Type B pancreatic cell (in vitro differentiated cells): Measurements from ENCODE around the gene SND1. TPM values are rescaled to one million over a fixed set of nuclear protein-coding genes. Genes with fewer than 3 reads are reported as not detected.

Experiments used
- DNase-seq: peaks from one replicate; pipeline ENCODE4 v3.0.0; 2021; ENCODE audit warnings: mixed read lengths; ENCODE audit not compliant: unreplicated experiment; ENCODE audit errors: extremely low spot score
- H3K27ac Mint-ChIP-seq: 2 replicates; pipeline ENCODE4 v1.8.0; 2021; ENCODE audit warnings: mild to moderate bottlenecking, mixed read lengths
- H3K27me3 Mint-ChIP-seq: 2 replicates; pipeline ENCODE4 v1.8.0; 2021; ENCODE audit warnings: mixed read lengths
- H3K36me3 Mint-ChIP-seq: 2 replicates; pipeline ENCODE4 v1.8.0; 2021; ENCODE audit warnings: mixed read lengths
- H3K4me1 Mint-ChIP-seq: one replicate; pipeline ENCODE4 v1.8.0; 2021; ENCODE audit warnings: mixed read lengths; ENCODE audit not compliant: unreplicated experiment
- H3K4me3 Mint-ChIP-seq: 2 replicates; pipeline ENCODE4 v1.8.0; 2021; ENCODE audit warnings: mild to moderate bottlenecking, mixed read lengths
- H3K9me3 Mint-ChIP-seq: 2 replicates; pipeline ENCODE4 v1.8.0; 2021; ENCODE audit warnings: mixed read lengths
- CTCF ChIP-seq: fragments of 200-600 bp; sonication (generic); conservative IDR thresholded peaks from 2 replicates; pipeline ENCODE4 v1.5.0; 2021; ENCODE audit warnings: antibody characterized with exemption, mild to moderate bottlenecking
- total RNA-seq: library from RNA; stranded (reverse); gene quantifications from 2 replicates; pipeline ENCODE4 v1.2.1, GENCODE V29; 2021; ENCODE audit warnings: low replicate concordance

SND1 gene
- total RNA-seq, 1 donor from 2014 or later: 199 TPM

DNA sequence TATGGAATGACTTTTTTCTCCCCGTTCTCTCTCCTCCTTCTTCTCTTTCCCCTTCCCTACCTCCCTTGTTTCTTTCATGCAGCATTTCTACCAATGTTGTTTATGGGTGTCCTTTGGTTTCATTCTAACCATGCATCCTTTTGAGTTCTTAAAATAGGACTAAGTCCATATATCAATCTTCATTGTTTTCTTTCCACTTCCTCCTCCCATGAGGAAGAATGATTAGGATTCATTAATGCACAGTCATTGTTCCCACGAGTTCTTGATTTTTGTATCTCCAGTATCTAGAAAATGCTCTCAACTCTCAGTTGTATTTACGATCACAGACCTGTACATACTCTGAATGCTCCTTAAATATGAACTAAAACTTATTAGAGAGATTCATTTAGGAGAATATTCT, 226.0 kb downstream of the SND1 start:
- H3K9me3 Mint-ChIP-seq: no peaks in the 10 kb centered on the region
- H3K36me3 Mint-ChIP-seq: no peaks in the 10 kb centered on the region
- no peak overlapping the region for H3K4me3 Mint-ChIP-seq
- no peak for TF ChIP-seq CTCF
- DNase-seq: no peak
- H3K27ac Mint-ChIP-seq: no peak overlapping the region
- peaks cover 4% of the 10 kb centered on the region for H3K4me1 Mint-ChIP-seq
- no peaks in the 10 kb centered on the region for H3K27me3 Mint-ChIP-seq

DNA sequence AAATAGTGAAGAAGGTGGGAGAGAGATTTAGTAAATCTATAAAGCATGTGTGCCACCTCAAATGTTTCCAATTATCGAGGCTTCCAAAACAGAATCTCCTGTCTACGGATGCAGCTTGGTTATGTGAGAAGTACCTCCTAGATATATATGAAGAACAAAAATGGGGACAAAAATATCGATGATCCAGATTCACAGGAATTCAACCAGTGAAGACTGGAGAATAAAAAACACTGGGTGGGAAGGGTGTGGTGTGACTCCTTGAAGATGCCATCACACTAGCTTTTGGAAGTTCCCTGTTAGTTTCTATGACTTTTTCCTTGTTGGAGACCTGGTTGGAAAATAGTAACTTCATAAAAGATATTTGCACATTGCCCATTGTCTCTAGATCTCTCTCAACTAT, 226.8 kb downstream of the SND1 start:
- TF ChIP-seq CTCF: no peak
- Mint-ChIP-seq H3K27ac (no peak overlapping the region), H3K27me3 (no peaks in the 10 kb centered on the region), H3K4me3 (no peak overlapping the region), H3K9me3 (no peaks in the 10 kb centered on the region), H3K4me1 (peaks cover 4% of the 10 kb centered on the region), H3K36me3 (no peaks in the 10 kb centered on the region)
- DNase-seq: no peak

- peaks cover 4% of the 10 kb centered on the region for H3K4me1 Mint-ChIP-seq
- no peaks in the 10 kb centered on the region for H3K27me3 Mint-ChIP-seq
- no peak overlapping the region for H3K4me3 Mint-ChIP-seq
- peaks cover under 1% of the 10 kb centered on the region for H3K36me3 Mint-ChIP-seq
- no peaks in the 10 kb centered on the region for H3K9me3 Mint-ChIP-seq
- TF ChIP-seq CTCF: no peak
- no peak overlapping the region for H3K27ac Mint-ChIP-seq
- DNase-seq: no peak
These were observed 227.4 kb downstream of the SND1 start for GRCh38 chr7:127879436-127879835.

DNA sequence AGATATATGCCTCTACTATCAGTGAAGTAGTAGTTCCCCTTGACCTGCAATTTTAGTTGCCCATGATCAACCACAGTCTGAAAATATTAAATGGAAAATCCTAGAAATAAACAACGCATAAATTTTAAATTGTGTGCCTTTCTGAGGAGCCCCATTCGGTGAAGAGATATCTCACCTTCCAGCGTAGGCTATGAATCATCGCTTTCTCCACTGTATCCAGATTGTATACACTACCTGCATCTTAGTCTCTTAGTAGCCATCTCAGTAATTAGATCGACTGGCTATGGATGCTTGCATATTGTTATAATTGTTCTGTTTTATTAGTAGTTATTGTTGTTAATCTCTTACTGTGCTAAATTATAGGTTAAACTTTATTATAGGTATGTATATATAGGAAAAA, 227.9 kb downstream of the SND1 start:
- Mint-ChIP-seq H3K4me3 (no peak overlapping the region), H3K27ac (no peak overlapping the region), H3K4me1 (peaks cover 4% of the 10 kb centered on the region), H3K36me3 (peaks cover 5% of the 10 kb centered on the region), H3K9me3 (no peaks in the 10 kb centered on the region), H3K27me3 (no peaks in the 10 kb centered on the region)
- TF ChIP-seq CTCF: no peak
- no peak for DNase-seq

DNA sequence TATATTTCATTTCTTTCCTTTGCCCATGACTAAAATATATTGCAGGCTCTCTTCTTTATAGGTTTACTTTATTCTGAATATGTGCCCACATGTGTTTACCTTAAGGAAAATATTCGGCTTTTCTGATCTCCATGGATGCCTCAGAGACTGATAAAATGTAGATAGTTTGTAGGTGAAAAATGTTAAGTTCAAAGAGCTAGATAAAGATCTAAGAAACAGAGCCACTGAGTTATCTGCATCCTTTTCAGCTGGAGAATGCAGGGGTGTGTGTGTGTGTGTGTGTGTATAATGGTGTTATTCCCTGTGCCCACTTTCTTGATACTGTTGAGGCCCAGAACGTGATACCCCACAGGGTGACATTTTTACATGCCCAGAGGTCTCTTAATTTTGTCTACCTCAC, 228.5 kb downstream of the SND1 start:
- Mint-ChIP-seq H3K9me3 (no peaks in the 10 kb centered on the region), H3K27ac (no peak overlapping the region), H3K4me3 (no peak overlapping the region), H3K36me3 (peaks cover 5% of the 10 kb centered on the region), H3K4me1 (peaks cover 8% of the 10 kb centered on the region), H3K27me3 (no peaks in the 10 kb centered on the region)
- TF ChIP-seq CTCF: no peak
- no peak for DNase-seq

DNA sequence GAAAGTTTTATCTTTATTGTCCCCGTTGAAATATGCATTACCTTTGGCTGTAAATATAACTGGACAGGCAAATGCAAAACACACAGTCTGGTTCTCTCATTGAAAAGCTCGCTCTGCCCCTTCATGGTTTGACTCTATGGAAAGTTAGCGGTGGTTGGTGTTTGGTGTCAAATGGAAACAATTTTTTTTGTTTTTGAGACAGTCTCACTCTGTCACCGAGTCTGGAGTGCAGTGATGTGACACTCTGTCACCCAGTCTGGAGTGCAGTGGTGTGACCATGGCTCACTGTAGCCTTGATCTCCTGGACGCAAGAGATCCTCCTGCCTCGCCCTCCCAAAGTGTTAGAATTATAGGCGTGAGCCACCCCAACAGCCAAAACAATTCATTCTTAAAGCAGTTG, 229.6 kb downstream of the SND1 start:
- no peak overlapping the region for H3K27ac Mint-ChIP-seq
- H3K9me3 Mint-ChIP-seq: no peaks in the 10 kb centered on the region
- no peak for TF ChIP-seq CTCF
- no peak for DNase-seq
- peaks cover 5% of the 10 kb centered on the region for H3K36me3 Mint-ChIP-seq
- H3K27me3 Mint-ChIP-seq: no peaks in the 10 kb centered on the region
- H3K4me3 Mint-ChIP-seq: no peak overlapping the region
- H3K4me1 Mint-ChIP-seq: peaks cover 17% of the 10 kb centered on the region
